ENCODE measurements around the gene PNKP. TPM values are rescaled to one million over a fixed set of nuclear protein-coding genes. Genes with fewer than 3 reads are reported as not detected.

Gene PNKP
- total RNA-seq, 1 donor from 2014 or later = 141 TPM

DNA sequence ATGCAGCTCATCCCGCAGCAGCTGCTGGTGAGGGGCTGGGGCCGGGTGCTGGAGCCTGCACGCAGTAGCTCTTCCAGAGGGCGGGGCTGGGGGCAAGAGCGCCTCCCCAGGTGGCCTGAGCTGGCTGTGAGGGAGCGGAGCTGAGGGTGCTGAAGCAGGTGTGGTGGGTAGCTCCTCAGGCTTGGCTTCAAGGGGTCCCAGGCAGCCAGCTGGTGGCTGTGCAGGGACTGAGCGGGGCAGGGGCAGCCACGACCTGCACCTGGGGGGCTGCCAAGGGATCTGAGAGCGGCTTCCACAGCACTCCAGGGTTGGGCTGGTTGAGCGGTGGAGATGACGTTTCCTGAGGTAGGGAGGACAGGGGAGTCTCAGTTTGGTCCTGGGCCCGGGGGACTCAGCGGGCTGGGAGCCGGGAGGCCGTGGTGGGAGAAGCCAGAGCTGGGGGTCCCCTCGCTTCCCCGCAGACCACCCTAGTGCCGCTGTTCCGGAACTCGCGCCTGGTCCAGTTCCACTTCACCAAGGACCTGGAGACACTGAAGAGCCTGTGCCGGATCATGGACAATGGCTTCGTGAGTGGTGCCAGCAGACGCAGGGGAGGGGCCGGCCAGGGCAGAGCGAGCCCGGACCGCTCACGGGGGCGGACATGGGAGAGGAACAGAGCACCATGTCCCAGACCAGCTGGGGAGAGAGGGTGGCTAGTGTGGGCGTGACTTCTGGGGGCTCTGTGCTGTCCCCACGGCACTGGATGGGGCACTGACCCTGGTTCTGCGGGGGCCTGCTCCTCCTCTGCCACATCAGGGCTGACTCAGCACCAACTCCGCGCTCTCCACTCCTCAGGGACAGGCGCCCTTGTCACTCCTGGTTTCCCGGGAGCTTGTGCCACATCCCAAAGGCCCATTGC, 9.0 kb downstream of the PNKP start:
- no peaks in the 10 kb centered on the region for H3K9me3 Mint-ChIP-seq
- DNase-seq (ENCODE audit: low spot score) = no peak
- no peaks in the 10 kb centered on the region for H3K27me3 Mint-ChIP-seq (ENCODE audit: insufficient read depth)
- peaks cover 4% of the 10 kb centered on the region for H3K4me1 Mint-ChIP-seq (ENCODE audit: low read depth)
- H3K27ac Mint-ChIP-seq = no peak overlapping the region
- intact Hi-C loops (cut with micrococcal nuclease) = no loop called here
- H3K4me3 Mint-ChIP-seq = no peak overlapping the region
- H3K36me3 Mint-ChIP-seq (ENCODE audit: low read depth) = peaks cover 15% of the 10 kb centered on the region

DNA sequence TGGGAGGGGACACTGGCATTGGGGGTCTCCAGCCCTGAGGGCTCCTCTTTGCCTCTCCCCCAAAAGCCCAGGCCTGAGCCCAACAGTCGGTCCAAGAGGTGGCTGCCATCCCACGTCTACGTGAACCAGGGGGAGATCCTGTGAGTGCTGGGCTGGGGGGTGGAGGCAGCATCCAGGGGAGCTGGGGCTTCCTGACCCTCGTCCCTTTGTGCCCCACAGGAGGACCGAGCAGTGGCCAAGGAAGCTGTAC, 9.6 kb downstream of the PNKP start:
- Mint-ChIP-seq H3K4me1 (ENCODE audit: low read depth) (peaks cover 7% of the 10 kb centered on the region), H3K36me3 (ENCODE audit: low read depth) (peaks cover 12% of the 10 kb centered on the region), H3K4me3 (no peak overlapping the region), H3K27ac (no peak overlapping the region), H3K9me3 (no peaks in the 10 kb centered on the region), H3K27me3 (ENCODE audit: insufficient read depth) (peaks cover under 1% of the 10 kb centered on the region)
- DNase-seq (ENCODE audit: low spot score) = no peak
- intact Hi-C loops (cut with micrococcal nuclease) = no loop called here

DNA sequence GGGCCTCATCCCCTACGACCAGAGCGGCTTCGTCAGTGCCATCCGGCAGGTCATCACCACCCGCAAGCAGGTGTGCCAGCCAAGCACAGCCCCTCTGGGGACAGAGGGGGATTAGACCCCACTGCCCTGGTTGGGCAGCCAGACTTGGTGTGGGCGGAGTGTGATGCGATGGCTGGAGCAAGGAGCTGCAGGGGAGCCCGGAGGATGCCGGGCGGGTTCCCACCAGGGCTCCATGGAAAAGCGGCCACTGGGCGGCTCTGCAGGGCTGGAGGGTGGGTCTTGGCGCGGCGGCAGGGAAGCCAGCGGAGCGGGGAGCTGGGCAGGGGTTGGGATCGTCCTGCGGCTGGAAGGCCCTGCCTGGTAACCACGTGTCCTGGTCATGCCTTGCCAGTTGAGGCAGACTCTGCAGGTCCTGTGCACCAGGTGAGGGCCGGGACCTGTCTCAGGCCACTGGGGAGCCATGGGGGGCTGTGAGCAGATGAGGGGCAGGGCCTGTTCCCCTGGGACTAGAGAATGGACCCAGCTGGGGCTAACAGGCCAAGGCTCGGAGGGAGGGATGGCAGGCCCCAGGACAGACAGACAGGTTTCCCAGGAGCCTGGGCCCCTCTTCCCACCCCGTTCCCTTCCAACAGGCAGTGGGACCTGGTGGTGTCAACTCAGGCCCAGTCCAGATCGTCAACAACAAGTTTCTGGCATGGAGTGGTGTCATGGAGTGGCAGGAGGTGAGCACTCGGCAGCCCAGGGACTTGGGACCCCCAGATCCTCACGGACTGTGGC, 10.1 kb downstream of the PNKP start:
- no peak for DNase-seq (ENCODE audit: low spot score)
- Mint-ChIP-seq H3K4me1 (ENCODE audit: low read depth) (peaks cover 12% of the 10 kb centered on the region), H3K9me3 (no peaks in the 10 kb centered on the region), H3K4me3 (no peak overlapping the region), H3K27me3 (ENCODE audit: insufficient read depth) (peaks cover 5% of the 10 kb centered on the region), H3K36me3 (ENCODE audit: low read depth) (peaks cover 12% of the 10 kb centered on the region), H3K27ac (no peak overlapping the region)
- intact Hi-C loops (cut with micrococcal nuclease) = no loop called here

DNA sequence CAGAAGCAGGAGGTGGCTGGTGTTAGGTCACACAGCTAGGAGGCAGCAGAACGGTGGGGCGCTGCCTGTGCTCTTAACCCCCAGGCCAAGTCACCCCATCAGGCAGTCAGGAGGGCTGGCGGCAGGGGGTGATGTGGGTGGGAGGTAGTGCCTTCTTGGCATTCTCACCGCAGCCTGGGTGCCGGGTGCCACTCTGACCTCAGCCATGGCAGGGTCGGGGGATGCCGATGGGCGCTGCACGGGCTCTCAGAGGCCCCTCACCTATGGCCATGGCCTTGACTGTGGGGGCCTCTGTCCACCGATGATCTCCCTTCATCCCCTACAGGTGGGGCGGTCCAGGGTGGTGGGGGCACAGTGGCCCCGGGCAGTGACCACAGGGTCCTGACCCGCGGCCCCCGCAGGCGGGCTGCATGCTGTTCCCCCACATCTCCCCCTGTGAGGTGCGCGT, 10.8 kb downstream of the PNKP start:
- Mint-ChIP-seq H3K4me3 (no peak overlapping the region), H3K9me3 (no peaks in the 10 kb centered on the region), H3K27me3 (ENCODE audit: insufficient read depth) (peaks cover 5% of the 10 kb centered on the region), H3K27ac (no peak overlapping the region), H3K4me1 (ENCODE audit: low read depth) (peaks cover 15% of the 10 kb centered on the region), H3K36me3 (ENCODE audit: low read depth) (peaks cover 12% of the 10 kb centered on the region)
- DNase-seq (ENCODE audit: low spot score) = no peak
- intact Hi-C loops (cut with micrococcal nuclease) = no loop called here

DNA sequence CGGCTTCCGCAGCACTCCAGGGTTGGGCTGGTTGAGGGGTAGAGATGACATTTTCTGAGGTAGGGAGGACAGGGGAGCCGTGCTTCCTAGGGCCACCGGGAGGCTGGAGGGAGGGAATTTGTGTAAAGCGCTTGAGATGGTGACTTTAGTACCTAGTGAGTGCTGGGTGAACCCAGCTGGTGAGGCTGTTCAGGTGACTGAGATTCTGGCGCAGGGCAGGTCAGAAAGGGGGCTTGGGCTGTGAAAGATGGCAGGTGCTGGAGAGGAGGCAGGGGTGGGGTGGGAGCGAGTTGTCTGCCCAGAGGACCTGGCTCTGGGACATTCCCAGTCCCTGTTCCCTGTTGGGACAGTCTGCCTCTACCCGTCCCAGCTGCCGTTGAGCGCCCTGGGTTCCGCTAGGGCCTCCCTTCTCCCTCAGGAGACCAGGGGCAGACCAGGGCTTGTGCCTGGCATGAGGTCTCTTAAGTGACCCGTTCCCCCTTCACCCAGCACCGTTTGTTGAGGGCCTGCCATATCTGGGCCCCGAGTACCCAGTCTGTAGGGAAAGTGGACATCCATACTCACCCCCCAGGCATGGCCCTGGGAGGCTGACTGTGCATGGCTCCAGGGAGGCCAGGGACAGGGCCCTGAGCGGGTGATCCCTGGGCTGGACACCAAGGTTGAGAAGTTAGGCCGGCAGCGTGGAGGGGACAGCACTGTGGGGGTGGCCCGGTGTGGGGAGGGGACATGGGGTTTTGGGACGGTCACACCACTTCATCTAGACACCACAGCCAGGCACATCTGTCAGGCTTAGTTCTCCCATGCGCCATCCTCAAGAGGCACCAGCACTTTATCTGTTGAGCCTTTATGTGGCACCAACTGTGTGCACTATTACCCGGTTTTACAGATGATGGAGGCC, 11.5 kb downstream of the PNKP start:
- H3K27me3 Mint-ChIP-seq (ENCODE audit: insufficient read depth) = peaks cover 5% of the 10 kb centered on the region
- H3K9me3 Mint-ChIP-seq = no peaks in the 10 kb centered on the region
- H3K4me1 Mint-ChIP-seq (ENCODE audit: low read depth) = peaks cover 15% of the 10 kb centered on the region
- peaks cover 9% of the 10 kb centered on the region for H3K36me3 Mint-ChIP-seq (ENCODE audit: low read depth)
- intact Hi-C loops (cut with micrococcal nuclease) = no loop called here
- no peak overlapping the region for H3K4me3 Mint-ChIP-seq
- no peak overlapping the region for H3K27ac Mint-ChIP-seq
- DNase-seq (ENCODE audit: low spot score) = no peak

DNA sequence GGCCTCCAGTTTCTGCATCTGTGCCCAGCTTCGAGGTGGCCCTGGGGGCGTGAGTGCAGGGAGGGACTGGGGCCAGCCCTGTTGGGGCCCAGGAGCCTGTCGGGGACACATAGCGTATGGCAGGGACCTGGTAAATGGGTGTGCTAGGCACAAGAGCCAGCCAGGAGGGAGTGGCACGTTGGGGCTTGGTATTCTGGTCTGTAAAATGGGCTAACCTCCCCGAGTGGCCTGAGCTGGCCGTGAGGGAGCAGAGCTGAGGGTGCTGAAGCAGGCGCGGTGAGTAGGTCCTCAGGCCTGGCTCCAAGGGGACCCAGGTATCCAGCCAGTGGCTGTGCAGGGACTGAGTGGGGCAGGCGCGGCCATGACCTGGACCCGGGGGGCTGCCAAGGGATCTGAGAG, 12.1 kb downstream of the PNKP start:
- intact Hi-C loops (cut with micrococcal nuclease) = no loop called here
- Mint-ChIP-seq H3K27ac (no peak overlapping the region), H3K27me3 (ENCODE audit: insufficient read depth) (peaks cover 5% of the 10 kb centered on the region), H3K4me1 (ENCODE audit: low read depth) (peaks cover 16% of the 10 kb centered on the region), H3K4me3 (no peak overlapping the region), H3K9me3 (no peaks in the 10 kb centered on the region), H3K36me3 (ENCODE audit: low read depth) (peaks cover 5% of the 10 kb centered on the region)
- DNase-seq (ENCODE audit: low spot score) = no peak

DNA sequence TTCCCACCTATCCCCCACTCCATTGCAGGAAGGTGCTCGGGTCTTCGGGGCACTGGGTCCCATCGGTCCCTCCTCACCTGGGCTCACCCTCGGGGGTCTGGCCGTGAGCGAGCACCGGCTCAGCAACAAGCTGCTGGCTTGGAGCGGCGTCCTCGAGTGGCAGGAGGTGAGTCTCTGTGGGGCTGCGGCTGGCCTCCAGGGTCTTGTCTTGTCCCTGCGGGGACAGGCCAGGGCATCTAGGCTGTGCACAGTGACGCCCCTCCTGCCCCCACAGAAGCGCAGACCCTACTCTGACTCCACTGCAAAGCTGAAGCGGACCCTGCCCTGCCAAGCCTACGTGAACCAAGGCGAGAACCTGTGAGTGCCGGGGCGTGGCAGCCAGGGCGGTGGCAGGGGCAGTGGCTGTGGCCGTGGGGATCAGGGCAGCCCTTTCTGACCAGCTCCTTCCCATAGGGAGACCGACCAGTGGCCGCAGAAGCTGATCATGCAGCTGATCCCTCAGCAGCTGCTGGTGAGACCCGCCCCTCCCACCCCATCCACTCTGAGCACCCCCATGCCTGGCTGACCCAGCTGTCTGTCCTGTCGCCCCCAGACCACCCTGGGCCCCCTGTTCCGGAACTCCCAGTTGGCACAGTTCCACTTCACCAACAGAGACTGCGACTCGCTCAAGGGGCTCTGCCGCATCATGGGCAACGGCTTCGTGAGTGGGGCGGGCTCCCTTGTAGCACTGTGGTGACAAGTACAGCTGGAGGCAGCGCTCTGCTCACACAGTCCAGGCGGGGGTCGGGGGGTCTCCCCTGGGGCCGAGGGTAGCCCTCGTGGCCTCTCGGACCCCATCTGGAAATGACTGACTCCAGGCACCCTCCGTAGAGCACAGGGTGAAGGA, 12.8 kb downstream of the PNKP start:
- DNase-seq (ENCODE audit: low spot score) = no peak
- Mint-ChIP-seq H3K27me3 (ENCODE audit: insufficient read depth) (peaks cover 5% of the 10 kb centered on the region), H3K4me1 (ENCODE audit: low read depth) (peaks cover 23% of the 10 kb centered on the region), H3K9me3 (no peaks in the 10 kb centered on the region), H3K36me3 (ENCODE audit: low read depth) (peaks cover 6% of the 10 kb centered on the region), H3K27ac (no peak overlapping the region), H3K4me3 (no peak overlapping the region)
- intact Hi-C loops (cut with micrococcal nuclease) = no loop called here

DNA sequence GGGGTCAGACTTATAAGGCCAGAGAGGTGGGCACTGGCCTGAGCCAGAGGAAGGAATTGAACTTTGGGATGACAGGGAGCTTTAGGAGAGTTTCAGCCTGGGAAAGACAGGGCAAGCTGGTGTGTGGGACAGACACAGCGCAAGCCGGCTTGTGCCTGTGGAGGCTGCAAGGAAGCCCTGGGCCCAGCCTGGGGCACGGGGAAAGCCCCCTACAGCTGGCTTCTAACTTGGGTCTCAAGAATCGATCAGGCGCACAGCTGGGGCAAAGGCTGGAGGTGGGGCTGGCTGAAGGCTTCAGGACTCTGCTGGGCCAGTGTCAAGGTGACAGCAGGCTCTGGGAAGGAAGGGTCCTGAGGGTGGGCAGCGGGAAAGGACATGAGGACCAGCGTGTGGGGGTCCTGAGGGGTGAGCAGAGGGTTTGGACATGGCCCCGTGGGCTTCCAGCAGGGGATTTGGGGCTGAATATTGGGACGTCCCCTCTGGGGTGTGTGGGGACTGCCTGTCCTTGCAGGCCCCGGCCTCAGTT, 13.5 kb downstream of the PNKP start:
- Mint-ChIP-seq H3K9me3 (peaks cover 4% of the 10 kb centered on the region), H3K4me1 (ENCODE audit: low read depth) (peaks cover 28% of the 10 kb centered on the region), H3K27me3 (ENCODE audit: insufficient read depth) (peaks cover 5% of the 10 kb centered on the region), H3K36me3 (ENCODE audit: low read depth) (peaks cover 7% of the 10 kb centered on the region), H3K27ac (peak overlapping the region; percentile 40), H3K4me3 (peak overlapping the region; percentile 60)
- intact Hi-C loops (cut with micrococcal nuclease) = loop anchor here (1.0 kb wide), 1 partner anchor 36 kb away; no protein-coding TSS in a partner anchor
- DNase-seq (ENCODE audit: low spot score) = no peak

DNA sequence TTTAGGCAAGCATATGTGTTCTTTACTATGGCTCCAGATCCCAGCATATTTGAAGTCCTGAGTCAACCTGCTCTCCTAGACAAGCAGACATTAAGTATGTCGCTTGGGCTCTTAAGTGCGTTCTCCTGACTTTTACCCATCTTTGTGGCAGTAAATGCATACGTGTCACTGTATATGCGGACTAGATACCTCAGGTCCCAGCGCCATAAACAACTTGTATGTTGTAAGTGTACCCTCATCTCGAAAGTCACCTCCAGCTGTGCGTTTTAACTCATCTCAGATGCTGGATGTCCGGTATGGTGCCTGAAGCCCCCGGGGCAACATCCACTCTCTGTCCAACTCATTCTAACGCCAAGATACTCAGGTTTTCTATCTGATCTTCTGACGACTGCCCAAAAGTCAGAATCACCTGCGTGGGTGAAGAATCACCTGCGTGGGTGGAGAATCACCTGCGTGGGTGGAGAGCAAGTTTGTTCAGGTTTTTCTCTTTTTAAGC, 14.7 kb downstream of the PNKP start:
- peaks cover 38% of the 10 kb centered on the region for H3K4me1 Mint-ChIP-seq (ENCODE audit: low read depth)

DNA sequence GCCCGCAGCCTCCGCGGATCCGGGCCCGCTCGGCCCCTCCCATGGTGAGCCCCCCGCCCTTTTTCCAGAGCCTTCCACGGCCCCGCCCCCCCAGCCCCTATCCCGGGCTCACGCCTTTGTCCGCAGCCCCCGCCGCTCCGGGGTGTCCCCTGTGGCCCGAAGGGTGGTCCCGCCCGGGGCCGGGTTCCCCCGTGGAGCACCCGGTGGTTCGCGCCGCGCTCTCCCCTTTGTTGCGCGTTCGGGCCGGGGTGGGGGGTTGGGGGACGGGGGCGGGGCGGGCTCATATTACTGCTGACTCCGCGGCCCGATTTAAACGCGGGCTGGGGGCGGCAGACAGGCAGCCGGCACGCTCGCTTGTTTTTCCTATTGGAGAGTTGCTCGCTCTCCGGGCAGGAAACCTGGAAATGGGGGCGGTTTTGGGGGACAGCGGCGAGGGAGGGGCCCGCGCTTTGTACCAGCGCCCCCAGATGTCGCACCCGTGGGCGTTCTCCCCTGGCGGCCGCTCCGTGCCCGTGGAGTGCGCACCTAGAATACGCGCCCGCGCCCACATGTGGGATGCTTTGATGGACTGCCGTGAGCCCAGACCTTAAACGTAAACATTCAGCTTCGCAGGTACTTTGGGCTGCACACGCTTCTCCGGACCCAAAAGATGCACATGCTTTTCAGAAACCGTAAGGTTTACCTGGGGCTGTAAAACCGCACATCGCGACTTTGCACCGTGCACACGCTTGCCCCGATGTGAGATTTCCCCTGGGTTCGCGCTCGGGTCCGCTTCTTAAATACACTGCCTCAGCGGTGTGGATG, 15.7 kb downstream of the PNKP start:
- intact Hi-C loops (cut with micrococcal nuclease) = loop anchor here (2.0 kb wide), 1 partner anchor 45 kb away; the partner anchor contains the start of gene IL4I1
- Mint-ChIP-seq H3K36me3 (ENCODE audit: low read depth) (peaks cover 7% of the 10 kb centered on the region), H3K9me3 (peaks cover 4% of the 10 kb centered on the region), H3K27ac (peak overlapping the region; percentile 72), H3K27me3 (ENCODE audit: insufficient read depth) (peaks cover 5% of the 10 kb centered on the region), H3K4me3 (peak overlapping the region; percentile 89), H3K4me1 (ENCODE audit: low read depth) (peaks cover 38% of the 10 kb centered on the region)
- DNase-seq (ENCODE audit: low spot score) = no peak

More for the DNA sequence above, 14.7 kb downstream of the PNKP start:
- Mint-ChIP-seq H3K9me3 (peaks cover 4% of the 10 kb centered on the region), H3K27me3 (ENCODE audit: insufficient read depth) (peaks cover 5% of the 10 kb centered on the region), H3K27ac (peak overlapping the region; percentile 72), H3K4me3 (peak overlapping the region; percentile 89), H3K36me3 (ENCODE audit: low read depth) (peaks cover 7% of the 10 kb centered on the region)
- intact Hi-C loops (cut with micrococcal nuclease) = loop anchor here (1.0 kb wide), 1 partner anchor 38 kb away; no protein-coding TSS in a partner anchor
- no peak for DNase-seq (ENCODE audit: low spot score)

All from activated T-helper 1 cell treated with anti-CD3 and anti-CD28 coated beads, Interleukin-12 subunit alpha, Interleukin-12 subunit beta, Interleukin-2, Interleukin-4 antibody, amounts not matched to agents 30 ng/mL and 10 ng/mL and 1 ng/mL, durations not matched to agents 14 hours and 24 hours and 36 hours (primary cell).